Transverse colon (tissue), 4 donors: ENCODE results near the gene PCBP3.

Experiments used
- CTCF ChIP-seq, 5 experiments: fragments of 200-600 bp in 3 of 5; fragments of 450-650 bp in 2 of 5; sonication (generic) in 3 of 5; IDR thresholded peaks; 1 replicate in 2 of 5; 2 replicates in 3 of 5; pipeline ENCODE4 v1.5.1; 2016 to 2017; ENCODE audit warnings: antibody characterized with exemption in 5 of 5, inconsistent platforms in 3 of 5, mild to moderate bottlenecking in 2 of 5, moderate library complexity in 1 of 5
- EP300 ChIP-seq: sonication (generic); formaldehyde crosslinking; IDR thresholded peaks from one replicate; pipeline ENCODE4 v1.6.1; 2017; ENCODE audit warnings: antibody characterized with exemption, low read depth
- POLR2A ChIP-seq: fragments of 450-650 bp; IDR thresholded peaks from one replicate; pipeline ENCODE4 v1.6.1; 2016; ENCODE audit warnings: antibody characterized with exemption, mild to moderate bottlenecking, moderate library complexity
- POLR2AphosphoS5 ChIP-seq, 3 donors: sonication (generic); formaldehyde crosslinking; IDR thresholded peaks; one replicate each; pipeline ENCODE4 v1.6.1; 2016; ENCODE audit warnings: antibody characterized with exemption in 3 of 3

- TF ChIP-seq POLR2A (no peak), CTCF (IDR thresholded peaks at IDR 0.05) (no peak), POLR2AphosphoS5 (IDR thresholded peaks at IDR 0.05) (no peak), EP300 (no peak)
These were observed 109.9 kb downstream of the PCBP3 start for GRCh38 chr21:45753445-45753844.
